Duodenal mucosa (tissue), 2 donors: ENCODE data around the gene DLGAP4.

ENCODE experiments used
- H3K27ac ChIP-seq: one replicate; pipeline ENCODE4 v1.7.0; 2013; ENCODE audit warnings: low read depth, low read length
- H3K27me3 ChIP-seq, 2 donors: one replicate each; pipeline ENCODE4 v1.7.0; 2013; ENCODE audit warnings: low read length in 2 of 2, control low read depth in 1 of 2; ENCODE audit not compliant: insufficient read depth in 2 of 2, control insufficient read depth in 1 of 2
- H3K36me3 ChIP-seq, 2 donors: one replicate each; pipeline ENCODE4 v1.7.0; 2013; ENCODE audit warnings: low read length in 2 of 2, control low read depth in 1 of 2; ENCODE audit not compliant: insufficient read depth in 2 of 2, control insufficient read depth in 1 of 2
- H3K4me1 ChIP-seq, 2 donors: one replicate each; pipeline ENCODE4 v1.7.0; 2013; ENCODE audit warnings: low read length in 2 of 2, control low read depth in 1 of 2; ENCODE audit not compliant: insufficient read depth in 2 of 2, control insufficient read depth in 1 of 2
- H3K4me3 ChIP-seq, 2 donors: one replicate each; pipeline ENCODE4 v1.7.0; 2013; ENCODE audit warnings: low read length in 2 of 2, low read depth in 1 of 2
- H3K9ac ChIP-seq, 2 donors: one replicate each; pipeline ENCODE4 v1.7.0; 2013; ENCODE audit warnings: low read length in 2 of 2, low read depth in 1 of 2
- H3K9me3 ChIP-seq, 2 donors: one replicate each; pipeline ENCODE4 v1.7.0; 2013; ENCODE audit warnings: low read length in 2 of 2, control low read depth in 1 of 2; ENCODE audit not compliant: control insufficient read depth in 1 of 2

DLGAP4 gene

GRCh38 chr20:36497856-36498255 is 191.7 kb downstream of the DLGAP4 start:
- Histone ChIP-seq H3K27me3 (no peaks in the 10 kb centered on the region), H3K36me3 (peaks cover 26 to 45% of the 10 kb centered on the region in 2 donors), H3K4me1 (peaks cover 17 to 30% of the 10 kb centered on the region in 2 donors), H3K27ac (no peak overlapping the region), H3K9me3 (no peaks in the 10 kb centered on the region), H3K9ac (no peak overlapping the region), H3K4me3 (no peak overlapping the region)

GRCh38 chr20:36498386-36499179 is 192.4 kb downstream of the DLGAP4 start:
- peaks cover 14 to 22% of the 10 kb centered on the region in 2 donors for H3K4me1 ChIP-seq
- no peak overlapping the region for H3K4me3 ChIP-seq
- no peaks in the 10 kb centered on the region for H3K27me3 ChIP-seq
- no peak overlapping the region for H3K27ac ChIP-seq
- peak overlapping the region in 1 of 2 donors; percentile 22 for H3K9ac ChIP-seq
- H3K9me3 ChIP-seq: no peaks in the 10 kb centered on the region
- peaks cover 26 to 45% of the 10 kb centered on the region in 2 donors for H3K36me3 ChIP-seq

GRCh38 chr20:36499211-36499610 is 193.1 kb downstream of the DLGAP4 start:
- no peaks in the 10 kb centered on the region for H3K9me3 ChIP-seq
- H3K27ac ChIP-seq: no peak overlapping the region
- no peak overlapping the region for H3K9ac ChIP-seq
- H3K4me3 ChIP-seq: no peak overlapping the region
- no peaks in the 10 kb centered on the region for H3K27me3 ChIP-seq
- H3K4me1 ChIP-seq: peaks cover 14 to 17% of the 10 kb centered on the region in 2 donors
- H3K36me3 ChIP-seq: peaks cover 27 to 47% of the 10 kb centered on the region in 2 donors

GRCh38 chr20:36499723-36500501 is 193.8 kb downstream of the DLGAP4 start:
- no peaks in the 10 kb centered on the region for H3K9me3 ChIP-seq
- peaks cover 30 to 52% of the 10 kb centered on the region in 2 donors for H3K36me3 ChIP-seq

GRCh38 chr20:36501367-36502006 is 195.3 kb downstream of the DLGAP4 start:
- Histone ChIP-seq H3K4me1 (peaks cover 14 to 17% of the 10 kb centered on the region in 2 donors), H3K9me3 (no peaks in the 10 kb centered on the region), H3K36me3 (peaks cover 30 to 51% of the 10 kb centered on the region in 2 donors), H3K27me3 (no peaks in the 10 kb centered on the region), H3K9ac (no peak overlapping the region), H3K27ac (no peak overlapping the region), H3K4me3 (no peak overlapping the region)

More at GRCh38 chr20:36499723-36500501, 193.8 kb downstream of the DLGAP4 start:
- no peak overlapping the region for H3K4me3 ChIP-seq
- no peak overlapping the region for H3K9ac ChIP-seq
- no peak overlapping the region for H3K27ac ChIP-seq
- no peaks in the 10 kb centered on the region for H3K27me3 ChIP-seq
- H3K4me1 ChIP-seq: peaks cover 14 to 17% of the 10 kb centered on the region in 2 donors

GRCh38 chr20:36504295-36504694 is 198.2 kb downstream of the DLGAP4 start:
- Histone ChIP-seq H3K36me3 (peaks cover 12 to 51% of the 10 kb centered on the region in 2 donors), H3K4me3 (no peak overlapping the region), H3K9me3 (no peaks in the 10 kb centered on the region), H3K27me3 (no peaks in the 10 kb centered on the region), H3K27ac (no peak overlapping the region), H3K9ac (no peak overlapping the region), H3K4me1 (no peaks in the 10 kb centered on the region)

- H3K36me3 ChIP-seq: peaks cover 8 to 39% of the 10 kb centered on the region in 2 donors
- no peaks in the 10 kb centered on the region for H3K4me1 ChIP-seq
- no peaks in the 10 kb centered on the region for H3K9me3 ChIP-seq
- H3K4me3 ChIP-seq: no peak overlapping the region
- H3K27me3 ChIP-seq: no peaks in the 10 kb centered on the region
- H3K27ac ChIP-seq: no peak overlapping the region
- no peak overlapping the region for H3K9ac ChIP-seq
Observed at GRCh38 chr20:36506253-36506652, 200.1 kb downstream of the DLGAP4 start.

- Histone ChIP-seq H3K27ac (no peak overlapping the region), H3K4me1 (no peaks in the 10 kb centered on the region), H3K27me3 (no peaks in the 10 kb centered on the region), H3K4me3 (no peak overlapping the region), H3K9me3 (no peaks in the 10 kb centered on the region), H3K9ac (no peak overlapping the region), H3K36me3 (peaks cover 5 to 42% of the 10 kb centered on the region in 2 donors)
Observed at GRCh38 chr20:36507746-36508145, 201.6 kb downstream of the DLGAP4 start.

GRCh38 chr20:36519012-36519719 is 213.0 kb downstream of the DLGAP4 start:
- no peak overlapping the region for H3K27ac ChIP-seq
- H3K9ac ChIP-seq: no peak overlapping the region
- H3K9me3 ChIP-seq: no peaks in the 10 kb centered on the region
- H3K36me3 ChIP-seq: peaks cover 11 to 43% of the 10 kb centered on the region in 2 donors
- H3K27me3 ChIP-seq: no peaks in the 10 kb centered on the region
- H3K4me3 ChIP-seq: no peak overlapping the region
- no peaks in the 10 kb centered on the region for H3K4me1 ChIP-seq
